Esophagus muscularis mucosa (tissue), 3 donors: ENCODE data around the gene AP1S3.

ENCODE experiments used
- EP300 ChIP-seq: sonication (generic); formaldehyde crosslinking; IDR thresholded peaks from one replicate; pipeline ENCODE4 v1.6.1; 2017; ENCODE audit warnings: antibody characterized with exemption
- TF ChIP-seq, protein P1 (sequence below), 3 experiments: fragments of 200-600 bp in 2 of 3; fragments of 450-650 bp in 1 of 3; sonication (generic) in 2 of 3; IDR thresholded peaks; one replicate each; pipeline ENCODE4 v1.5.1; 2017 to 2019; ENCODE audit warnings: antibody characterized with exemption in 3 of 3, mild to moderate bottlenecking in 2 of 3, moderate library complexity in 1 of 3

DNA sequence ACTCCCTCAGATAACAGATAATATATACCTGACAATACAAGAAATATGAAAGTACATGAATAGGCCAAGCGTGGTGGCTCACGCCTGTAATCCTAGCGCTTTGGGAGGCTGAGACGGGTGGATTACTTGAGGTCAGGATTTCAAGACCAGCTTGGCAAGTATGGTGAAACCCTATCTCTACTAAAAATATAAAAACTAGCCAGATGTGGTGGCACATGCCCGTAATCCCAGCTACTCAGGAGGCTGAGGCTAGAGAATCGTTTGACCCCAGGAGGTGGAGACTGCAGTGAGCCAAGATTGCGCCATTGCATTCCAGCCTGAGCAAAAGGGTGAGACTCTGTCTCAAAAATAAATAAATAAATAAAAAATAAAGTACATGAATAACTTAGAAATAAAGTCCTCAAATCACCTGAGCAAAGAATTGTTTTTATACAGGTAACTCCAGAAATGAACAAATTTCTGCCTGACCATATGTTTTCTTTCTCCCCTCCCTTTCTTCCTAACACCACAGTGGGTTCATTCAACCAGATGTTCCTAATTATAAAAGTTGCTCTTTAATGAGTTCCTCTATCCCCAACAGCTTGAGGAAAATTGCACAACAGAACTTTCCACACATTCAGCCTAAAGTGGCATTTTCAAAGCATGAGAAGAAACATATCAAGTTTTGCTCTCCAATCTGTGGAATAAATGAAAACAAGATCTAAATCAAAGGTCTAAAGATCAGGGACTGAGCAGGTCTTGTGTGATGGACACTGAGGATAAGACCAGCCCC is 33.6 kb upstream of the AP1S3 start:
- no peak for TF ChIP-seq EP300
- TF ChIP-seq, protein P1, sequence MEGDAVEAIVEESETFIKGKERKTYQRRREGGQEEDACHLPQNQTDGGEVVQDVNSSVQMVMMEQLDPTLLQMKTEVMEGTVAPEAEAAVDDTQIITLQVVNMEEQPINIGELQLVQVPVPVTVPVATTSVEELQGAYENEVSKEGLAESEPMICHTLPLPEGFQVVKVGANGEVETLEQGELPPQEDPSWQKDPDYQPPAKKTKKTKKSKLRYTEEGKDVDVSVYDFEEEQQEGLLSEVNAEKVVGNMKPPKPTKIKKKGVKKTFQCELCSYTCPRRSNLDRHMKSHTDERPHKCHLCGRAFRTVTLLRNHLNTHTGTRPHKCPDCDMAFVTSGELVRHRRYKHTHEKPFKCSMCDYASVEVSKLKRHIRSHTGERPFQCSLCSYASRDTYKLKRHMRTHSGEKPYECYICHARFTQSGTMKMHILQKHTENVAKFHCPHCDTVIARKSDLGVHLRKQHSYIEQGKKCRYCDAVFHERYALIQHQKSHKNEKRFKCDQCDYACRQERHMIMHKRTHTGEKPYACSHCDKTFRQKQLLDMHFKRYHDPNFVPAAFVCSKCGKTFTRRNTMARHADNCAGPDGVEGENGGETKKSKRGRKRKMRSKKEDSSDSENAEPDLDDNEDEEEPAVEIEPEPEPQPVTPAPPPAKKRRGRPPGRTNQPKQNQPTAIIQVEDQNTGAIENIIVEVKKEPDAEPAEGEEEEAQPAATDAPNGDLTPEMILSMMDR (IDR thresholded peaks at IDR 0.05) = no peak
